ENCODE measurements around the gene ELF4.
"Not testable (repeated sequence)": the region's sequence is repeated elsewhere in the genome, so short reads cannot be mapped to it uniquely, and the experiment has no call there.

The ELF4 gene

GRCh38 chrX:130110379-130111219 lies at the start of gene ELF4:
Gene ELF4 (minus strand): TSS chrX:130110497. CDS start chrX:130081330, 29,167 bp downstream.
- DNase-seq = peak; percentile 8

GRCh38 chrX:130159776-130160175 lies 49.5 kb upstream of the ELF4 start:
- DNase-seq = no peak

GRCh38 chrX:130158311-130158710 lies 48.0 kb upstream of the ELF4 start:
- no peak for DNase-seq

GRCh38 chrX:130155564-130155963 lies 45.3 kb upstream of the ELF4 start:
- no peak for DNase-seq

- DNase-seq = no peak
These were observed 37.3 kb upstream of the ELF4 start for GRCh38 chrX:130147631-130148030.

- DNase-seq = no peak
These were observed 34.8 kb upstream of the ELF4 start for GRCh38 chrX:130145123-130145522.

- DNase-seq = no peak
These were observed 34.2 kb upstream of the ELF4 start for GRCh38 chrX:130144509-130144908.

- no peak for DNase-seq
These were observed 29.3 kb upstream of the ELF4 start for GRCh38 chrX:130139474-130140201.

GRCh38 chrX:130136961-130137360 lies 26.7 kb upstream of the ELF4 start:
- no peak for DNase-seq

GRCh38 chrX:130136496-130136895 lies 26.2 kb upstream of the ELF4 start:
- no peak for DNase-seq

- DNase-seq = no peak
These were observed 20.7 kb upstream of the ELF4 start for GRCh38 chrX:130130990-130131389.

GRCh38 chrX:130125091-130125874 lies 15.0 kb upstream of the ELF4 start:
- no peak for DNase-seq

GRCh38 chrX:130124577-130124976 lies 14.3 kb upstream of the ELF4 start:
- no peak for DNase-seq

GRCh38 chrX:130121505-130121800 lies 11.2 kb upstream of the ELF4 start:
- no peak for DNase-seq

GRCh38 chrX:130120746-130121504 lies 10.6 kb upstream of the ELF4 start:
- peak; percentile 22 for DNase-seq

GRCh38 chrX:130120321-130120731 lies 10.0 kb upstream of the ELF4 start:
- DNase-seq = peak; percentile 19

GRCh38 chrX:130119312-130119898 lies 9.1 kb upstream of the ELF4 start:
- DNase-seq = no peak

- no peak for DNase-seq
These were observed 8.4 kb upstream of the ELF4 start for GRCh38 chrX:130118441-130119311.

GRCh38 chrX:130117166-130117565 lies 6.9 kb upstream of the ELF4 start:
- no peak for DNase-seq

GRCh38 chrX:130115119-130115885 lies 5.0 kb upstream of the ELF4 start:
- DNase-seq = not testable (repeated sequence)

All from NCI-H526 treated with DMSO at 0.1 percent for 48 hours (cell line).